Cardiac septum (tissue), 1 donor: Measurements from ENCODE around the gene KDM2B. TPM values are rescaled to one million over a fixed set of nuclear protein-coding genes. Genes with fewer than 3 reads are reported as not detected.
A peak's percentile ranks its signal among the peaks of the same experiment; 100 is the strongest.
"Not testable (repeated sequence)": the region's sequence is repeated elsewhere in the genome, so short reads cannot be mapped to it uniquely, and the experiment has no call there.

Experiments used
- DNase-seq: peaks from one replicate; pipeline ENCODE4 v3.0.0-alpha.2; 2020; ENCODE audit warnings: low spot score
- intact Hi-C: fragments of 100-400 bp; cut with DNase I; formaldehyde crosslinking; loops from one replicate; pipeline ENCODE4 v1.14.0; 2022
- total RNA-seq: library from RNA; stranded (reverse); fragmentation: NEBNext Ultra II Directional; extraction: Animal tissue kit (Norgen Biotek cat#: 25700); gene quantifications from one replicate; pipeline ENCODE4 v1.2.1, GENCODE V29; 2021
- donor health status: DM: no; HTN: no; CAD: no.

Gene KDM2B
- total RNA-seq, 1 donor from 2014 or later: 10.1 TPM

DNA sequence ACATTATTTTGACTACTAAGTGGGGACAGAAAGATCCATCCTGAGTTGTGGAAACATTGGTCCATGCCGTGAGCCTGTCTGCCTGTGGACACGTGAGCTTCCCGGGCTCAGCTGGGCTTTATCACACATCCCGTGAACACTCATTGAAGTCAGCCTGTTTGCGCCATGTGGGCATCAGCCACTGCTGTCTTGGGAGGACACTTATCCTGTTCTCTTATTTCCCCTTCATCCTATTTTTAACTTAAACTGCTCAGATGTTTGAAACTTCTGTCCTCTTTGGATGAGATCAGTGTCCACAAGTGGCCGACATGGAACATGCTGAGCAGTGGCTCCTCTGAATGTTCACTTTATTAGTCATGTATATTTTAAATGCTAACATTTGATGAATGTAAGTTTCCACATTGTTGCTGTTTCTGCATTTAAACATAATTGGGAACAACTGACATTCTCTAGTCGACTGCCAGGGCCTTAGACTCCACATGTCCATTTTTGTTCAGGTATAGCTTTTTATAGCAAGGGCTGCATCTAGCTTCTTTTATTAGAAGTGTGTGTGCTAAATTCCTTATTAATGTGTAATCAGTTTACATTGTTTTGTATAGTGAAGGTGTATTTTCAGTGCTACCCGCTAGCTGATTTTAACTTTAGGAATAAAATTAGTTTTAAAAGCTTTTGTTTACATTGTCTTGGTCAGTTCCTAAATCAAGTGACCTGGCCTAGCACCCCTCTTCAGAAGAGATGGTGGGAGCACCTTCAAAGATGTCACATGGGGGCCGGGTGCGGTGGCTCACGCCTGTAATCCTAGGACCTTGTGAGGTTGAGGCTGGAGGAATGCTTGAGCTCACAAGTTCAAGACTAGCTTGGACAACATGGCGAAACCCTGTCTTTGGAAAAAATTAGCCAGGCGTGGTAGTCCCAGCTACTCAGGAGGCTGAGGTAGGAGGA lies 156.9 kb downstream of the KDM2B start:
- DNase-seq: no peak
- intact Hi-C loops: no loop called here

DNA sequence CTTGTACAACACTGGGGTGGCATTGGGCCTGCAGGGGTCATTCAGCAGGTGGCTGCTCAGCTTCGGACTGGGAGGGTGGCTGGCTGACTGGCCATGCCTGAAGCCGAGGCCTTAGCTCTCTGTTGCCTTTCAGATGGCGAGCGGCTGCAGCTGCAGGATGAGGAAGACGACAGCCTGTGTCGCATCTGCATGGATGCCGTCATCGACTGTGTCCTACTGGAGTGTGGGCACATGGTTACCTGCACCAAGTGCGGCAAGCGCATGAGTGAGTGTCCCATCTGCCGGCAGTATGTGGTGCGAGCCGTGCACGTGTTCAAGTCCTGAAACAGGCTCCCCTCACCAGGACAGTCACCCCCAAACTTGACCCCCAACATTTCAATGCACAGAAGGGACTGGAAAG lies 157.6 kb downstream of the KDM2B start:
- no peak for DNase-seq
- intact Hi-C loops: no loop called here

DNA sequence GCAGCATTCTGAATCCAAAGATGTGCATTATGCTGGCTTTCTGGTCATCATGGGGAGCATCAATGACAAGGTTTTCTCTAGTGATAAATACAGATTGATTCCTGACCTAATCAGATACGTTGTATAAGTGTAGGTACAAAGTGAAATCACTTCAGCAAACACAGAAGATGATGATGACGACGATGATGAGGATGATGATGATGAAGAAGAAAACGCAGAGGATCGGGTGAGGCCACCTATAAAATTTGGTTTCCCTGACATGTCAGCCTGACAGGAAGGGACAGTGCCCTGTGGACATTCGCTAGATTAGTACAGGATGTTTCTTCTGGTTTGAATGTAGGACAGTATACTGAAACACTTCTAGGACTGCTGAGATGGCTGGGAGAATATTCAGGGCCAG lies 160.7 kb downstream of the KDM2B start:
- DNase-seq: no peak
- intact Hi-C loops: no loop called here

DNA sequence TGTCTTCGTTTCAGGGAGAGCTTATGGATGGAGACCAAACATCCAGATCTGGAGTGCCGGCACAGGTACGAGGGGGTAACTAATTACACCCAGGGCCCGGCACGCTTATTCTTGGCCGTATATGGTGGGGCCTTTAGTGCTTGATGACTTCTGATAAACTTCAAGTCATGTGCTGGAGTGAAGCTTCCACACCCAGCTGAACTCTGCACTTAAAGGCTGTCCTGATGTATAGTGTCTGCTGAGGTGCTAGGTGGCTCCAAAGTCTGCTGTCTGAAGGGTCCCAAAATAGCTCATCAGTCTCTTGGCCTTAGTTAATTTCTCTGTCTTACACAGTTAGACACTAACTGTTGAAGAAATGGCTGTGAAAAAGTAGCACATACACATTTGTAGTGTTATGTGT lies 163.0 kb downstream of the KDM2B start:
- DNase-seq: no peak
- intact Hi-C loops: no loop called here

DNA sequence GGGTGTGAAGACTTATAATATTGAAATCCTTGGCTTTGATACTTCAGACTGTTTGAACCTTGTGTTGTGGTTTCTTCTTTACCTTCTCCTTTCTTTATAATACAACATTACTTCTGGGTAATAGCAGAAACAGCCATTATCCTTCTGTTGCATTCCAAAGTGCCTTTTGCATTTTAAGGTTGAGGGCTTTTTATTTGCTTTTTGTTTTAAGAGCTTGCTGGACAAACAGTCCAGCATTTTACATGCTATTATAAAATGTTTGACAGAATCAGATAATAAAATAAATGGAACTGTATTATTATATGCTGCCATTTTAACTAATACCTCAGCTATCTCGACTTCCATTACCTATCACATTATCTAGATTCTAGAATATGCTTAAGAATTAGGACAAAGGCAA lies 166.9 kb downstream of the KDM2B start:
- DNase-seq: no peak
- intact Hi-C loops: no loop called here

DNA sequence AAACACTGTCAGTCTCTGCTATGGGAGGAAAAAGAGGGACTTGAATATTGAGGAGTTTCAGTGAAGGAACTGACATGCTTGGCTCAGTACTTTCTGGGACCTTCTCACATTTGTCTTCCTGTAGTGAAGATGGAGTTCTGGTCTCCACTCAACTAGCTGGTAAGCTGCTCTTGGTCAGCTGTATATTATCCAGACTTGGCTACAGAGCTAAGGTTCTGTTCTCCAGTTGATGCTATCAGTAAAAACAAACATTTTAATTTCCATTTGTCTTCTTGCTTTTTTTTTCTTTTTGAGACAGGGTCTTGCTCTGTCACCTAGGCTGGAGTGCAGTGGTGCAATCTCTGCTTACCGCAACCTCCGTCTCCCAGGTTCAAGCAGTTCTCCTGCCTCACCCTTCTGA lies 175.6 kb downstream of the KDM2B start:
- intact Hi-C loops: no loop called here
- no peak for DNase-seq

DNA sequence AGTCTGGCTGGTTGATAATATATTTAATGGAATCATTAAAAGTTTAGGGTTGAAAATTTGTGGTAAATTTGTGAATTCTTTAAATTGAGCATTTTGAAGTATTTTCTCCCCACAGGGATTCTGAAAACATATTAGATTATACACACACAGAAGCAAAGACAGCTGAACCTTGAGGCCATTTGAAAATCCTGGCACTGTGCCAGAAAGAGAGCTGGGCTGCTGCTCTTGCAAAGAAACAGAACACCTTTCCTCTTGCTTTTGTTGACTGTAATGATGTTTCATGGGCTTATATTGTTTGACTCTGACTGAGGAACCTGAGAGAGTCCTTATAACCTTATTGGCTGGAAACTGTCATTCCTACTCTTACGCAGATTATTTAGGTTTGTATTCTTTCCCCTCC lies 176.1 kb downstream of the KDM2B start:
- DNase-seq: no peak
- intact Hi-C loops: no loop called here

DNA sequence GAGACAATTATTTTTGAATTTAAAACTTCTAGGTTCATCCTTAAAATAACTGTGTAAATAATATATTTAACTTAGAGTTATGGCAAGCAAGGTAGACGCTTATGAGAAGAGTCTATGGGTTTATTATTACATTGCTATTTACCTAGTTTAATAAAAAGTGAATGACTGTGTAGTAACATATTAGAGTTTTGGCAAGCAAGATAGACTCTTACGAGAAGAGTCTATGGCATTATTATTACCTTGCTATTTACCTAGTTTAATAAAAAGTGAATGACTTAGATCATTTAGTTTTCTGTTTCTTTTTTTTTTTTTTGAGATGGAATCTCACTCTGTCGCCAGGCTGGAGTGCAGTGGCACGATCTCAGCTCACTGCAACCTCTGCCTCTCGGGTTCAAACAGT lies 177.1 kb downstream of the KDM2B start:
- intact Hi-C loops: no loop called here
- no peak for DNase-seq

DNA sequence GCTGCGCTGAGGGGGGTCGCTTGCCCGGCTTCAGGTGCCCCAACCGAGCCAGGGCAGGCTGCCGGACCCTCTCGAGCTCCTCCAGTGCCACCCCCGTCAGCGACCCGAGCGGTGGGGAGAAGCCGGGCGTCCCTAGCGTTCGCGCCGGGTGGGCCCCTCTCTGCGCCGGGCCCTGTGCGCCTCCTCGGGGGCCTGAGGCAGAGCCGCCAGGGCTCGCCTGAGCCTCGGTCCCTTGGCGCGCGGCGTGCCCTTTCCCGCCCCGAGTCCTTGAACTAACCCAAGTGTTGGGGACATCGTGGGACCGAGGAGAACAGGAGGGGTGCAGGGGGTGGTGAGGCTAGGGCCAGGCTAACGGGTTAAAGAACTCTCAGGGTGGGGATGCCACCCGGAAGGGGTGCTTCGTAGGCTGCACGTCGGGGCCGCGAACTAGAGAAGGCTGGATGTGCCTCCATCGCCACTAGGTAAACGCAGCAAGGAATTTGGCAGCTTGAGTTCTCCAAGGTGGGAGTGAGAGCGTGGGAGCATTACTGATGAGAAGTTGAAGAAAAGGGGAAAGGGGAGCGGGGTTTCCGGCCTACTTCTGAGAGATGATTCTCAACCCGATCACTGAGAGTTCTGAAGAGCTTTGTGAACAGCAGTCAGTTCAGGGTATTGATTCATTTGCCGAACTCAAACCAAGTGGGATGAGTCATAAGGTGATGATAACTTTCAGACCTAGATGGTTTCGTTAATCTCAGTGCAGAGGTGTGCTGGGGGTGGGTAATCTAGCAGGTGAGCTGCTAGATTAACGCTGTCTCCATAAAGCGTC lies 180.3 kb downstream of the KDM2B start:
- peak; percentile 80 for DNase-seq
- intact Hi-C loops: loop anchor here (2.0 kb wide), 1 partner anchor 48 kb away; the partner anchor contains the start of gene ANAPC5

DNA sequence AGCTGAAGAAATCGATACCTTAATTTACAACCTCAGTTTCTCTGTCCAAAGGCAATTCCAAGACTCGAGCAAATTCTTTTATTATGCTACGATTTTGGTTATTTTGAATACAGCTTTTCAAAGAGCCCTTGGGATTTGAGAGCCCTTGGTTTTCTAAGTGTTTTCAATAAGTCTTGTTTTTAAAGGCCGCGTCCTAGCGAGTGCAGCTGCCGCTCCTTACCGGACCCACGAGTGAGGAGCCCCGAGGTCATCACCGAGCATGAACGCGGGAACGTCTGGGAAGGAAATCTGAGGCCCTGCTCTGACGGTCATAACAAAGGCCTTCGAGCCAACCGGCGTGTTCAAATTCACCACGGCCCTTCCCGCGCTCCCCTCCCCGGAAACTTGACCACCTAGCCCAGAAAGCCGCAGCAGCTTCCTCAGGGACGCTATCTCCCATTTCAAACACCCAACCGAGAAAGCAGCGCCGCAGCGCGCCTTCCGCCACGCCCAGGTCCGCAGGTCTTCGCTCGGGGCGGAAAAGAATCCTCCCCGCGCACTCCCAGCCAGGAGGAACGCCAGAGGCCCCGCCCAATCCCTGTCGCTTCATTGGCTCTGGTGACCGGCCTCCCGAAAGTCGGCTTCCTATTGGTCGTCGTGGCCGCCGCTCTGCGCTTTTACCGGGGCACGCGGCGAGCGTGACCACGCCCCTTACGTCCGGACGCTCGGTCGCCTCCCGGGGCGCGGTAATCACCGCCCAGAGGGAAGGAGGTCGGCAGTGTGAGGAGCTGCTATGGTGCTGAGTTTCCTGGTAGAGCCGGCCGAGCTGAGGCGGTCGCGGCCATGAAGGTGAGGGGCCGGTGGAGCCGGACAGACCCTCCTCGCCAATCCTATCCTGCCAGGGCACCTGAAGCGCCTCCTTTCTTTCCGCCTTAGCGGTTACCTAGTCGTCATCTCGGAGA lies 181.2 kb downstream of the KDM2B start, which contains the start of gene RNF34:
Gene RNF34 (plus strand): TSS at position 728 of the 941 bp plus-strand sequence. CDS start 95 bp downstream, at position 823.
- intact Hi-C loops: loop anchor here (2.0 kb wide), 1 partner anchor 47 kb away; the partner anchor contains the start of gene ANAPC5
- DNase-seq: peak; percentile 99

DNA sequence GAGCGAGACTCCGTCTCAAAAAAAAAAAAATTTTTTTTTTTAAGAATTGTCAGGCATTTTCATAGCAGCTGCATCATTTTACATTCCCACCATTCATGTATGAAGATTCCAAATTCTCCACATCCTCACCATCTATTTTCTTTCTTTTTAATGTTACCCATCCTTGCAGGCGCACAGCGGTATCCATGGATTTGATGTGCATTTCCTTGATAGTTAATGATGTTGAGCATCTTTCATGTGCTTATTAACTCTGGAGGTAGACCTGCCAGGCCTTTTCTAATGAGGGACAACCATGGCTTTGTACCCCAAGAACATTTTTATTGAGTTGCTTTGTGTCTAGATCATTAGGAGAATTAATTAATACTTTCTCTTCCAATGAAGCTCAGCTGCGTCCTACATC lies 182.5 kb downstream of the KDM2B start:
- intact Hi-C loops: no loop called here

DNA sequence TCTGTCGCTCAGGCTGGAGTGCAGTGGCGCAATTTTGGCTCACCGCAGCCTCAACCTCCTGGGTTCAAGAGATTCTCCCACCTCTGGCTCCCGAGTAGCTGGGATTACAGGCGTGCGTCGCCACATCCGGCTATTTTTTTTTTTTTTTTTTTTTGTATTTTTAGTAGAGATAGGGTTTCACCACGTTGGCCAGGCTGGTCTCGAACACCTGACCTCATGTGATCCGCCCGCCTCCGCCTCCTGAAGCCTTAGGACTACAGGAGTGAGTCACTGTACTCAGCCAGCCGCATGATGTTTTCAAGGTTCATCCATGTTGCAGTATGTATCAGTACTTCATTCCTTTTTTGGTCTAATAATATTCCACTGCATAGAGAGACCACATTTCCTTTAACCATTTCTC lies 183.3 kb downstream of the KDM2B start:
- intact Hi-C loops: no loop called here
- DNase-seq: no peak

More for the DNA sequence above, 182.5 kb downstream of the KDM2B start:
- DNase-seq: no peak

DNA sequence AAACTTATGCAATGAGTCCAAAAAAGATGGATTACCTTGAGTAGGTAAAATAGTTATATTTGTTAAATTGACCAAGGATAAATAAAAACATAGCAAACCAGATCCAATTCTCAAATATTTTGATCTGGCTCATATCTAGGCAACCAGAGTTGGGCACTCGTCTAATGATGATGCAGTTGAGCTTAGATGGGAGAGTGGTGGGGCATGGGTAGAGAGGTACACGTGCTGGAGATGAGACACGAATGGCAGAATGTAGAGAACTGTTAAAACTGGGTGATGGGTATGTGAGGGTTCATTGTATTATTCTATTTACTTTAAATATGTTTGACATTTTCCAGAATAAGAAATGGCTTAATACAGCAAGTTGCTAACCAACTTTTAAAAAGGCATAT lies 188.5 kb downstream of the KDM2B start:
- DNase-seq: no peak
- intact Hi-C loops: no loop called here

DNA sequence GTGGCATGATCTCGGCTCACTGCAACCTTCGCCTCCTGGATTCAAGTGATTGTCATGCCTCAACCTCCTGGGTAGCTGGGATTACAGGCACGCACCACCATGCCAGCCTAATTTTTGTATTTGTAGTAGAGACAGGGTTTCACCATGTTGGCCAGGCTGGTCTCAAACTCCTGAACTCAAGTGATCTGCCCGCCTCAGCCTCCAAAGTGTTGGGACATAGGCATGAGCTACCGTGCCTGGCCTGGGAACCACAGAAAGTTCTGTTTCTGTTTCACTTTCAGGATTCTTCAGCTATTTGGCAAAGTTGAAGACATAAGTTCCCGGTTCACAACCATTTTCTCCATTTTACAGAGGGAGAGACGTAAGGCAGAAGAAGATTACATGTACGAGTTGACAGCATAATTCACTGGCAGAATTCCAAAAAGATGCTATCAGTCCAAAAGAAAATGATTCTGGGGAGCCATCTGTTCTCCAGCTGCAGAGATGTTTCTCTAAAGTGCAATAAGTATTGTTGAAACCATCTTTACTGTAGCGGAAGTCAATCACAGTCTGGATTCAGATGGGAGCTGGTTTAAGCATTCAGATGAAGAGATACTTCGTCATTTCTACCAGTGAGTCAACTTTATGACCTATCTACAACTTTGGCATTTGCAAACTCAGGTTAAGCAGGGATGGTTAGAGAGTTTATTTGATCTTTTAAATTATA lies 189.1 kb downstream of the KDM2B start:
- intact Hi-C loops: no loop called here
- DNase-seq: no peak

DNA sequence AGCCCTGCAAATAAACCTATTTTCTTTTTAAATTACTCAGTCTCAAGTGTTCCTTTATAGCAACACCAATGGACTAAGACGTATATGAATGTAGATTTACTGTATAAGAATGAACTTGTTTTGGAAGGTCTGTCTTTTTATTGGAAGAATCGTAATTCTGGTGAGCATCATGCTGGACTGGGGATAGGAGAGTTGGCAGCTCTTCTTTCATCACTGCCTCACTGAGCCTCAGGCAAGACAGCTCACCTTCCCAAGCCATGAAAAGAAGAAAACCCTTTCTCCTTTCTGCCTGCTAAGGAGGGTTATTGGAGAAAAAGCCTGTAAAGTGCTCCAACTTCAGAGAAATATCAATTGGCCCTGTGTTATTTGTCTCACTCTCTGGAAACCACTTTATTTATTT lies 190.0 kb downstream of the KDM2B start:
- intact Hi-C loops: no loop called here
- no peak for DNase-seq

DNA sequence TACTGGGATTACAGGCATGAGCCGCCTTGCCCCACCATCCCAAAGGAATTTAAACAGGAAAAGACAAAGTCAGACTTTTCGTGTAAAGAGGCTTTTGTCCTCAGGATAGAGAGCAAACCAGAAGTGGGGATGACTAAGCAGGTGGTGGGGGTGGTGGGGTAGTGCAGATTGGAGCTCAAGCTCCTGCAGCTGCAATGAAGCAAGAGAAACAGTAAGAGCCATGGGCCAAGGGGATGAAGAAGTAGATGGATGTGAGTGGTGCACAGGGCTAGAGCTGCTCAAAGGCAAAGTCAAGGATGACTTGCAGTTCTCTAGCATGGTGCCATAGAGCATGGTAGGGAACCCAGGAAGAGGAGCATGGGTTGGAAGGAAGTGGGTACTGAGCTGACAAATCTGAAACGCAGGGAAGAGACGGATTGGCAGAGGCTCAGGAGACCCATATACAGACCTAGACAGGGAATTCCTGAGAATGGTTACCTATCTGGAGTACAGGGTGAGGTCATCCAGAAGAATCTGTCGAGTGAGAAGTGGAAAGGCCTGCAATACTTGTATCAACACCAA lies 192.3 kb downstream of the KDM2B start:
- intact Hi-C loops: no loop called here
- no peak for DNase-seq

DNA sequence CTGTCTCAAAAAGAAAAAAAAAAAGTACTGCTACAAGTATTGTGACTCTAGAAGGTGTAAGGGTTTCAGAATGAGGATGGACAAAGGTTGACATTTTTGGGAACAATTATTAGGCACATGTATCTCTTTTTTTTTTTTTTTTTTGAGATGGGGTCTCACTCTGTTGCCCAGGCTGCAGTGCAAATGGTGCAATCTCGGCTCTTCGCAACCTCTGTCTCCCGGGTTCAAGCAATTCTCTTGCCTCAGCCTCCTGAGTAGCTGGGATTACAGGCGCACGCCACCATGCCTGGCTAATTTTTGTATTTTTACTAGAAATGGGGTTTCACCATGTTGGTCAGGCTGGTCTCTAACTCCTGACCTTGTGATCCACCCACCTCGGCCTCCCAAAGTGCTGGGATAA lies 195.9 kb downstream of the KDM2B start:
- intact Hi-C loops, DNase-seq: not testable (repeated sequence)

DNA sequence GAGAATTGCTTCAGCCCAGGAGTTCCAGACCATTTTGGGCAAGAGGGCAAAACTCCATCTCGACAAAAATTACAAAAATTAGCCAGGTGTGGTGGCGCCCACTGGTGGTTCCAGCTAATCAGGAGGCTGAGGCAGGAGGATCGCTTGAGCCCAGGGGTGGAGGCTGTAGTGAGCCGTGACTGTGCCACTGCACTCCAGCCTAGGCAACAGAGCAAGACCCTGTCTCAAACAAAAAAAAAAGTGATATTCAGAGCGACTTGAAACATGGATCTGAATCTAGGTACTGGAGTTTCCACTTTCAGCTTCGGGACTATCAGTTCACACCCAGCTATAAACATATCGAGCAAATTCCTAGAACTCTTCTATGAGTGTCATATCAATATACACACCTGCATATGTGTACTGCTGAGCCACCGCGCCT lies 197.2 kb downstream of the KDM2B start:
- DNase-seq: no peak
- intact Hi-C loops: no loop called here
